ENCODE data around the gene PAGE2B.
"Not testable (repeated sequence)": the region's sequence is repeated elsewhere in the genome, so short reads cannot be mapped to it uniquely, and the experiment has no call there.

The PAGE2B gene

GRCh38 chrX:55074851-55075467, at the start of gene PAGE2B:
TSS of gene PAGE2B (plus strand) at chrX:55075030. CDS start at chrX:55076042, 1,012 bp downstream.
- no peak for DNase-seq (ENCODE audit: low spot score)

- no peak for DNase-seq (ENCODE audit: low spot score)
These were observed 48.7 kb upstream of the PAGE2B start for GRCh38 chrX:55026143-55026542.

GRCh38 chrX:55026840-55027239, 48.0 kb upstream of the PAGE2B start:
- no peak for DNase-seq (ENCODE audit: low spot score)

GRCh38 chrX:55028040-55028439, 46.8 kb upstream of the PAGE2B start:
- DNase-seq (ENCODE audit: low spot score) = no peak

GRCh38 chrX:55028611-55029010, 46.2 kb upstream of the PAGE2B start:
- no peak for DNase-seq (ENCODE audit: low spot score)

- no peak for DNase-seq (ENCODE audit: low spot score)
These were observed 45.5 kb upstream of the PAGE2B start for GRCh38 chrX:55029291-55029690.

GRCh38 chrX:55030271-55031205, 44.3 kb upstream of the PAGE2B start, which contains the start of gene ALAS2:
TSS of gene ALAS2 (minus strand) at chrX:55030977. CDS start at chrX:55026000, 4,977 bp downstream.
- no peak for DNase-seq (ENCODE audit: low spot score)

GRCh38 chrX:55033429-55033828, 41.4 kb upstream of the PAGE2B start:
- no peak for DNase-seq (ENCODE audit: low spot score)

GRCh38 chrX:55039471-55039870, 35.4 kb upstream of the PAGE2B start:
- DNase-seq (ENCODE audit: low spot score) = no peak

GRCh38 chrX:55041514-55041913, 33.3 kb upstream of the PAGE2B start:
- no peak for DNase-seq (ENCODE audit: low spot score)

- DNase-seq (ENCODE audit: low spot score) = not testable (repeated sequence)
These were observed 24.2 kb upstream of the PAGE2B start for GRCh38 chrX:55050599-55050998.

GRCh38 chrX:55056820-55057674, 17.8 kb upstream of the PAGE2B start:
- DNase-seq (ENCODE audit: low spot score) = peak; percentile 21

- peak; percentile 40 for DNase-seq (ENCODE audit: low spot score)
These were observed 17.1 kb upstream of the PAGE2B start for GRCh38 chrX:55057675-55058249.

GRCh38 chrX:55067180-55067579, 7.7 kb upstream of the PAGE2B start:
- not testable (repeated sequence) for DNase-seq (ENCODE audit: low spot score)

GRCh38 chrX:55072286-55072685, 2.5 kb upstream of the PAGE2B start:
- DNase-seq (ENCODE audit: low spot score) = no peak

GRCh38 chrX:55088795-55089489, 14.1 kb downstream of the PAGE2B start, which contains the start of gene PAGE2:
TSS of gene PAGE2 (plus strand) at chrX:55089018. CDS start at chrX:55090021, 1,003 bp downstream.
- no peak for DNase-seq (ENCODE audit: low spot score)

- no peak for DNase-seq (ENCODE audit: low spot score)
These were observed 23.9 kb downstream of the PAGE2B start for GRCh38 chrX:55098691-55099090.

GRCh38 chrX:55099162-55099561, 24.3 kb downstream of the PAGE2B start:
- no peak for DNase-seq (ENCODE audit: low spot score)

GRCh38 chrX:55102754-55103153, 27.9 kb downstream of the PAGE2B start:
- no peak for DNase-seq (ENCODE audit: low spot score)

GRCh38 chrX:55107262-55107661, 32.4 kb downstream of the PAGE2B start:
- DNase-seq (ENCODE audit: low spot score) = no peak

- DNase-seq (ENCODE audit: low spot score) = no peak
These were observed 33.1 kb downstream of the PAGE2B start for GRCh38 chrX:55107911-55108310.

All from kidney capillary endothelial cell (primary cell).